AG20443 (cell line): ENCODE data around the gene SCNN1A.

ENCODE experiments used
- DNase-seq: peaks from one replicate; pipeline ENCODE4 v3.0.0; 2012; ENCODE audit warnings: low spot score, mixed read lengths

SCNN1A gene

GRCh38 chr12:6317693-6318439, 57.5 kb downstream of the SCNN1A start:
- no peak for DNase-seq

- DNase-seq, result no peak
These were observed 58.3 kb downstream of the SCNN1A start for GRCh38 chr12:6316921-6317692.

GRCh38 chr12:6315704-6316597, 59.4 kb downstream of the SCNN1A start:
- DNase-seq, result no peak

GRCh38 chr12:6315184-6315583, 60.2 kb downstream of the SCNN1A start:
- DNase-seq, result no peak

- no peak for DNase-seq
These were observed 60.6 kb downstream of the SCNN1A start for GRCh38 chr12:6314776-6315175.

GRCh38 chr12:6313326-6313940, 61.9 kb downstream of the SCNN1A start:
- peak; percentile 56 for DNase-seq

- DNase-seq, result peak; percentile 84
These were observed 62.6 kb downstream of the SCNN1A start for GRCh38 chr12:6312529-6313325.

GRCh38 chr12:6311822-6312528, 63.4 kb downstream of the SCNN1A start:
- no peak for DNase-seq

GRCh38 chr12:6310771-6311610, 64.4 kb downstream of the SCNN1A start:
- DNase-seq, result no peak

GRCh38 chr12:6307529-6307928, 67.8 kb downstream of the SCNN1A start:
- no peak for DNase-seq

GRCh38 chr12:6306599-6307220, 68.7 kb downstream of the SCNN1A start:
- DNase-seq, result no peak

GRCh38 chr12:6306151-6306550, 69.2 kb downstream of the SCNN1A start:
- DNase-seq, result no peak

- no peak for DNase-seq
These were observed 72.3 kb downstream of the SCNN1A start for GRCh38 chr12:6303071-6303470.

GRCh38 chr12:6302621-6303020, 72.7 kb downstream of the SCNN1A start:
- DNase-seq, result no peak

- DNase-seq, result no peak
These were observed 73.6 kb downstream of the SCNN1A start for GRCh38 chr12:6301721-6302120.

- no peak for DNase-seq
These were observed 78.2 kb downstream of the SCNN1A start for GRCh38 chr12:6297170-6297569.
